SH-SY5Y (cell line): ENCODE measurements around the gene G2E3.

ENCODE experiments used
- GATA2 ChIP-seq: IDR thresholded peaks from 2 replicates; pipeline ENCODE4 v1.6.1; 2011; ENCODE audit warnings: mild to moderate bottlenecking, low read depth, low read length
- GATA3 ChIP-seq: IDR thresholded peaks from 2 replicates; pipeline ENCODE4 v1.6.1; 2011; ENCODE audit warnings: low read depth, mild to moderate bottlenecking, low read length, moderate library complexity

Gene G2E3

DNA sequence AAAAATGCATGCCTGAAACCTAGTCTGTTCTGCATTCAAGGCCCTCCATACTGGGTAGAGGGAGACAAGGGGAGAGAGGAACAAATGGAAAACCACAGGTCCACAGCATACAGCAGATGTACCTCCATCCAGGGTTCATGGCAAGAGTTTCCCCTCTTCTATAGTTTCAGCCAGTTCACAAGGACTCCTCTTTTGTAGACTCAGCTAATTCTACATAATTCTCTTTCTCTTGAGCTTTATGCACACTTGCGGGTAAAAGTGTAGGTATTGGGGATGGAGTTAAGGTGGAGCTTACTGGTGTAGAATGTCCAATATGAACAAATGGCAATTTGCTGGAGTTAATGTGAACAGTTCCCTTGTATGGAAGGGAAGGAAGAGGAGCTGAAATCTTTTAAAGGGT, 23.4 kb downstream of the G2E3 start:
- TF ChIP-seq GATA3 (no peak), GATA2 (no peak)

DNA sequence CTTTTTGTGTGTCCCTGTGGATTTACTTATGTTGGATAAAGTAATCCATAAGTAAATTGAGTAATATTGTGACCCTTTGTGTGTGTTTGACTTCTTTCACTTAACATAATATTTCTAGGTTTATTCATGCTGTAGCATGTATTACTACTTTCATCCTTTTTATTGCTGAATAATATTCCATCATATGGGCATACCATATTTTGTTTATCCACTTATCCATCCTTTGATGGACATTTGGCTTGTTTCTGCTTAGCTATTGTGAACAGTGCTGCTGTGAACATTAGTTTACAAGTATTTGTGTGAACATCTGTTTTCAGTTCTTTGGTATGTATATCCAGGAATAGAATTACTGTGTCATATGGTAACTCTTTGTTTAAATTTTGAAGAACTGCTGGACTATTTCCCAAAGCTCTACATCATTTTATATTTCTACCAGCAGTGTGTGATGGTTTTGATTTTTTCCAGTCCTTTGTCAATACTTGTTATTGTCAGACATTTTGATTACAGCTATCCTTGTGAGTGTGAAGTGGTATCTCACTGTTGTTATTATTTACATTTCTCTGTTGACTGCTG, 25.2 kb downstream of the G2E3 start:
- TF ChIP-seq GATA3 = no peak
- TF ChIP-seq GATA2 = no peak

- TF ChIP-seq GATA2 (no peak), GATA3 (no peak)
Observed at GRCh38 chr14:30585204-30585603, 26.2 kb downstream of the G2E3 start.

DNA sequence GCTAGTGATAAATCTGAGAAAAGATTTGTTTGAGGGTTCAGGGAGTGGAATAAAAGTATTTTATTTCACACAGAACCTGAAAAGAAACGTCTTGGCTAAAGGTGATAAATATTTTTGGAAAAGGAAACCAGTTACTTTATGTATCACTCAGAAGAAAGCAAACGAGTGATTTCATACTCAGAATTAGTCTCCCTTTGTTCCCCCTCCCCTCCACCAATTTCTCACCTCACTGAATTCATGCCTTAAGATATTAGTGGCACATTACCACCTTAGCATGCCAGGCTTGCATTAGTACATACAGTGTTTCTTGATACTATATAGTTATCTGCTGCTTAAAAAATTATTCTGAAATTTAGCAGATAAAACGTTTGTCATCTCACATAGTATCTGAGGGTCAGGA, 28.2 kb downstream of the G2E3 start:
- no peak for TF ChIP-seq GATA2

GRCh38 chr14:30588873-30589272, 29.9 kb downstream of the G2E3 start:
- TF ChIP-seq GATA2 (no peak), GATA3 (no peak)

GRCh38 chr14:30596935-30597334, 38.0 kb downstream of the G2E3 start:
- TF ChIP-seq GATA3 (no peak), GATA2 (no peak)

GRCh38 chr14:30597504-30597903, 38.5 kb downstream of the G2E3 start:
- TF ChIP-seq GATA3 = no peak
- no peak for TF ChIP-seq GATA2

GRCh38 chr14:30600922-30601918, 42.3 kb downstream of the G2E3 start:
- TF ChIP-seq GATA2 (no peak), GATA3 (no peak)

GRCh38 chr14:30603402-30603801, 44.4 kb downstream of the G2E3 start:
- no peak for TF ChIP-seq GATA3
- TF ChIP-seq GATA2 = no peak

- TF ChIP-seq GATA3 = no peak
- TF ChIP-seq GATA2 = no peak
Observed at GRCh38 chr14:30607156-30607780, 48.3 kb downstream of the G2E3 start.

- no peak for TF ChIP-seq GATA2
Observed at GRCh38 chr14:30608533-30609006, 49.6 kb downstream of the G2E3 start.

- TF ChIP-seq GATA2 (no peak), GATA3 (no peak)
Observed at GRCh38 chr14:30610787-30611343, 51.9 kb downstream of the G2E3 start.

- TF ChIP-seq GATA2 (no peak), GATA3 (no peak)
Observed at GRCh38 chr14:30614155-30614554, 55.2 kb downstream of the G2E3 start.

- TF ChIP-seq GATA3 (no peak), GATA2 (no peak)
Observed at GRCh38 chr14:30620178-30620577, 61.2 kb downstream of the G2E3 start.
